NCI-H460 (cell line): Measurements from ENCODE around the gene LYRM1. TPM values are rescaled to one million over a fixed set of nuclear protein-coding genes. Genes with fewer than 3 reads are reported as not detected.
"Not testable (repeated sequence)": the region's sequence is repeated elsewhere in the genome, so short reads cannot be mapped to it uniquely, and the experiment has no call there.

Source experiments
- DNase-seq: peaks from one replicate; pipeline ENCODE4 v3.0.0-alpha.2; 2016; ENCODE audit warnings: low read depth; ENCODE audit errors: extremely low read depth
- total RNA-seq: library from RNA; depleted of rRNA; stranded (reverse); fragments of >200 nt; shearing (Covaris generic); gene quantifications from 2 replicates; pipeline ENCODE4 v1.2.3, GENCODE V29; 2014; rRNA removed

The LYRM1 gene
- total RNA-seq, 1 experiment from 2014 or later, result 72.7 TPM

DNA sequence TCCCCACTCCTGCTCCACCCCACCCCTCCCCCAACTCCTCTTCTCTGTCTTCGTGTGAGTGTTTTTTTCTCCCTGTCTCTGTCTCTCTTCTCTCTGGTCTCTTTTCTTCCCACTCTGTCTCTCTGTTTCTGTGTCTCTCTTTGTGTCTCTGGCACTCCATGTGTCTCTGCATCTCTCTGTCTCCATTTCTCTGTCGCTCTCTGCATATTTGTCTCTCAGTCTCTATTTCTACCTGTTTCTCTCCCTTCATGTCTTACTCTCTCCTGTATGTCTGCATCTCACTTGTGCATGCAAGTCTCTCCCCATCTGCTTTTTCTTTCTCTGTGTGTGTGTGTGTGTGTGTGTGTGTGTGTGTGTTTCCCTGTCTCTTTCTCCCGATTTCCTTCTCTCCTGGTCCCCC lies 68.2 kb downstream of the LYRM1 start:
- no peak for DNase-seq

DNA sequence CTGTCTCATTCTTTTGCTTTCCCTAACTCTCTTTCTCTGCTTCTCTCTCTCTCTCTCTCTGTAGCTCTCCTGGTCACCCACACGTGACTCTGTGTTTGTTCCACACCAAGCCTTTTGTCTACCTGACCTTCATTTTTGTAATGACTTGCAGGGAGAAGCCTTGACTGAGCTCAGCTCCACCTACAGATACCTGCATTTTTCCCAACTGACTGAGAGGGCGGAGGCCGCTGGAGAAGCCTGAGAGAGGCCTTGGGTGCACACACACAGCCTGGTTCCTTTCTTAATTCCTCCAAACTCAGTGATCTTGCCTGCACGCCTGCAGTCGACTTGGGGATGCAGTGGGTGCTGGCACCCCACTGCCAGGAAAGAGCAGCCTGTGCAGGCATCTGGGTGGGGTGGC lies 68.8 kb downstream of the LYRM1 start:
- DNase-seq, result no peak

DNA sequence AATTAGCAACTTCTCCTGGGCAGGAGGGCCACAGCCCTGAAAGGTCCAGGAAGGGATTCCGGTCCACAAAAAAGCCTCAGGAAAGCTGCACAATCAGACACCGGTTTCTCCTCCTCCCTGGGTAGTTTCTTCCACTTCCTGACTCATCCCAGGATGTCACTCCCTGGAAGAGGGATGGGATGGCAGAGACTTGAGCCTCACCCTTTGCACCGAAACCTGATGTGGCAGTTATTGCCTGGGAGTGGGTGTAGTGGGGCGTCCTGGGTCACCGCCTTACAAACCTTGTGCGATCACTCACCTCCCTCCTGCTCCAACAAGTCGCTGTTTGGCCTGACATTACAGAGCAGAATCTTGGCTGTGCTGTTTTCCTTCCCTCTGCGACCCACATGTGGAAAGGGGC lies 70.8 kb downstream of the LYRM1 start:
- no peak for DNase-seq

DNA sequence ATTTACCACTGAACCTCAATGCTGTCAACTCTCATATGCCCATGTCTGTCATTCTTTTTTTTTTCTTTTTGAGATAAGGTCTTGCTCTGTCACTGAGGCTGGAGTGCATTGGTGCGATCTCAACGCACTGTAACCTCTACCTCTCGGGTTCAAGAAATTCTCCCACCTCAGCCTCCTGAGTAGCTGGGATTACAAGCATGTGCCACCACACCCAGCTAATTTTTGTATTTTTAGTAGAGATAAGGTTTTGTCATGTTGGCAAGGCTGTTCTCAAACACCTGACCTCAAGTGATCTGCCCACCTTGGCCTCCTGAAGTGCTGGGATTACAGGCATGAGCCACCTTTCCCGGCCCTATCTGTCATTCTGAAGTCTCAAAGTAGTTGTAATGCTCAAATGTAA lies 72.6 kb downstream of the LYRM1 start:
- DNase-seq, result not testable (repeated sequence)

Other genes starting within 250 kb of the LYRM1 start
- not detected in 2 replicates for gene ACSM1, start 203.1 kb upstream of the LYRM1 start, total RNA-seq
- gene THUMPD1, start 159.0 kb upstream of the LYRM1 start, total RNA-seq, result 63.6 and 65.1 TPM in 2 replicates
- gene ACSM3, start 136.8 kb upstream of the LYRM1 start, total RNA-seq, result 1.6 and 2.1 TPM in 2 replicates
- gene ERI2, start 94.3 kb upstream of the LYRM1 start, total RNA-seq, result 29.1 and 38.4 TPM in 2 replicates
- gene REXO5, start 94.2 kb upstream of the LYRM1 start, total RNA-seq, result 6.1 and 6.5 TPM in 2 replicates
- 10.0 and 10.1 TPM in 2 replicates for gene DCUN1D3, start 413 bp upstream of the LYRM1 start, total RNA-seq